Measurements from ENCODE around the gene CTSZ. TPM values are rescaled to one million over a fixed set of nuclear protein-coding genes. Genes with fewer than 3 reads are reported as not detected.

The CTSZ gene
- total RNA-seq, 1 experiment from 2014 or later: 37.6 TPM

- Histone ChIP-seq H3K9me3 (ENCODE audit: control insufficient read depth, low read depth, low read length) (no peaks in the 10 kb centered on the region), H2BK5ac (ENCODE audit: insufficient read length, low read length) (no peak overlapping the region), H3K79me2 (ENCODE audit: insufficient read depth, low read length) (peaks cover 10% of the 10 kb centered on the region; the same call in 1 of the 2 replicates), H2BK15ac (ENCODE audit: low read depth, low read length) (no peak overlapping the region), H3K56ac (ENCODE audit: insufficient read length, low read depth, low read length) (no peak overlapping the region), H3K4me2 (ENCODE audit: insufficient read depth, insufficient read length, low read length) (peak overlapping the region; percentile 99), H2BK120ac (ENCODE audit: low read depth, low read length, poor library complexity, severe bottlenecking) (no peak overlapping the region), H3K4me1 (ENCODE audit: insufficient read depth, low read length) (peaks cover 4% of the 10 kb centered on the region; the same call in 1 of the 2 replicates), H3K79me1 (ENCODE audit: insufficient read depth, low read depth, low read length, poor library complexity, severe bottlenecking) (peaks cover 4% of the 10 kb centered on the region), H3K14ac (ENCODE audit: insufficient read depth, low read length) (no peak overlapping the region), H4K20me1 (ENCODE audit: control insufficient read depth, insufficient read depth, insufficient read length) (no peaks in the 10 kb centered on the region), H2AK5ac (ENCODE audit: insufficient read length, low read length) (no peak overlapping the region), H4K8ac (replicated peaks; ENCODE audit: insufficient read length, low read depth, low read length) (no peak overlapping the region), H2BK20ac (ENCODE audit: low read depth, low read length, poor library complexity, severe bottlenecking) (no peak overlapping the region), H3T11ph (ENCODE audit: low read length) (no peak overlapping the region), H3K4ac (ENCODE audit: low read depth, low read length) (no peak overlapping the region), H2AFZ (ENCODE audit: low read length) (no peak overlapping the region), H3K9ac (ENCODE audit: extremely low read depth, insufficient read length, low read length) (no peak overlapping the region), H3K27ac (ENCODE audit: insufficient read length, low read depth, low read length) (no peak overlapping the region), H4K91ac (ENCODE audit: insufficient read length, low read depth, low read length) (no peak overlapping the region), H2BK12ac (ENCODE audit: insufficient read length, low read depth, low read length) (no peak overlapping the region), H4K5ac (ENCODE audit: insufficient read length, low read depth, low read length) (no peak overlapping the region), H3K18ac (ENCODE audit: insufficient read length, low read depth, low read length) (no peak overlapping the region), H3K23ac (ENCODE audit: insufficient read length, low read depth, low read length) (no peak overlapping the region), H3K27me3 (ENCODE audit: insufficient read depth, low read length) (no peaks in the 10 kb centered on the region), H3K23me2 (ENCODE audit: insufficient read length, low read depth, low read length, poor library complexity, severe bottlenecking) (peaks cover 6% of the 10 kb centered on the region)
- H3K36me3 Mint-ChIP-seq (ENCODE audit: insufficient read depth in 1 of 3, low read depth in 3 of 3): peaks cover 8 to 26% (median 24%) of the 10 kb centered on the region in 3 experiments
- peak overlapping the region; percentile 84 to 91 for H3K4me3 Mint-ChIP-seq
- TF ChIP-seq CTCF (conservative IDR thresholded peaks at IDR 0.05): no peak
- no peak overlapping the region for H3K27ac Mint-ChIP-seq
- H3K4me1 Mint-ChIP-seq: peaks cover 30 to 32% of the 10 kb centered on the region in 2 experiments
- H3K9me3 Mint-ChIP-seq: no peaks in the 10 kb centered on the region
- no peak for DNase-seq
- WGBS (ENCODE audit: extremely low coverage, insufficient read length, low lambda C conversion rate): 100% methylated on average over 1 of the region's 12 CpGs
- H3K27me3 Mint-ChIP-seq (ENCODE audit: low read depth): peaks cover 10% of the 10 kb centered on the region
Measured at GRCh38 chr20:58982406-58983114, 24.5 kb downstream of the CTSZ start.

Data from H9 (cell line).